Heart left ventricle (tissue), 13 donors: ENCODE data around the gene C2orf76.

Source experiments
- POLR2A ChIP-seq, 2 donors: fragments of 450-650 bp; IDR thresholded peaks; one replicate each; pipeline ENCODE4 v1.6.1; 2017; ENCODE audit warnings: antibody characterized with exemption in 2 of 2, mild to moderate bottlenecking in 2 of 2, moderate library complexity in 2 of 2
- TF ChIP-seq, protein P1 (sequence below), 12 donors: fragments of 200-600 bp; sonication (generic) in 4 of 12; IDR thresholded peaks; one replicate each; pipeline versions ENCODE4 v1.5.0 to v1.8.0; 2018 to 2022; ENCODE audit warnings: antibody characterized with exemption in 12 of 12, mild to moderate bottlenecking in 5 of 12
- donor health status: ischemic (EF 13 %, LVEDD 7.1; RV severe dilation, severe dysfunction).
- donor health status: DM: no; HTN: yes; CAD: no.
- donor health status: DM: no; HTN: no; CAD: no.
- donor health status: ischemic (EF 25% LVEDD 6.9; RV normal size, moderate dysfunction).
- donor health status: ischemic (EF 25% LVEDD 5.7; RV mildly dilated, moderate dysfunction).
- donor health status: ischemic (EF 35%, LVEDD 5.7; RV mildly dilated, moderate dysfunction).
- donor health status: nonischemic (EF 11% LVEDD 7.7; RV severe dilation, severe dysfunction).
- donor health status: DM: yes; HTN: yes; CAD: no.
- donor health status: PGD.
- donor health status: ischemic (EF 29% LVEDD 5.4; RV normal size, mild dysfunction).
- donor health status: nonischemic (EF 23%, LVEDD 6.1; RV moderate dilation, normal function).

DNA sequence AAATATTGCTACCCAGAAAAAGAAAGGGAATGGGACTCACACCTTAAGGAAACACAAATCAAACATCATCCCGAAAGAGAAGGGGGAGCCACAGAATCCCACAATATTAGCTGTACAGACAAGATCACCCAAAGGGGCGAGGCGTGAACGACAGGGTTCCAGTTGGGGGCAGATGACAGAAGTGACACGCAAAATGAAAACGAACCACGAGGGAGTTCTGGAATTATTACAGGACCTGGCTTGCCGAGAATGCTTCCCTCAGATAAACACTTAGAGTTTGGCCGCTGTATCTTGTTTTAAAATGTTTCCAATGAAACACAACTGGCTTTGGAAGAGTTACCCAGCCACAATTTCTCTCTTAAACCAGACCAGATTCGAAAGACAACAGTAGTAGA, 60.4 kb downstream of the C2orf76 start:
- TF ChIP-seq, protein P1, sequence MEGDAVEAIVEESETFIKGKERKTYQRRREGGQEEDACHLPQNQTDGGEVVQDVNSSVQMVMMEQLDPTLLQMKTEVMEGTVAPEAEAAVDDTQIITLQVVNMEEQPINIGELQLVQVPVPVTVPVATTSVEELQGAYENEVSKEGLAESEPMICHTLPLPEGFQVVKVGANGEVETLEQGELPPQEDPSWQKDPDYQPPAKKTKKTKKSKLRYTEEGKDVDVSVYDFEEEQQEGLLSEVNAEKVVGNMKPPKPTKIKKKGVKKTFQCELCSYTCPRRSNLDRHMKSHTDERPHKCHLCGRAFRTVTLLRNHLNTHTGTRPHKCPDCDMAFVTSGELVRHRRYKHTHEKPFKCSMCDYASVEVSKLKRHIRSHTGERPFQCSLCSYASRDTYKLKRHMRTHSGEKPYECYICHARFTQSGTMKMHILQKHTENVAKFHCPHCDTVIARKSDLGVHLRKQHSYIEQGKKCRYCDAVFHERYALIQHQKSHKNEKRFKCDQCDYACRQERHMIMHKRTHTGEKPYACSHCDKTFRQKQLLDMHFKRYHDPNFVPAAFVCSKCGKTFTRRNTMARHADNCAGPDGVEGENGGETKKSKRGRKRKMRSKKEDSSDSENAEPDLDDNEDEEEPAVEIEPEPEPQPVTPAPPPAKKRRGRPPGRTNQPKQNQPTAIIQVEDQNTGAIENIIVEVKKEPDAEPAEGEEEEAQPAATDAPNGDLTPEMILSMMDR (IDR thresholded peaks at IDR 0.05) = no peak
- no peak for TF ChIP-seq POLR2A (IDR thresholded peaks at IDR 0.05)
